GM12864 (cell line): ENCODE results near the gene NDUFS6.
"Not testable (repeated sequence)": the region's sequence is repeated elsewhere in the genome, so short reads cannot be mapped to it uniquely, and the experiment has no call there.

Experiments used
- DNase-seq: peaks from one replicate; pipeline ENCODE4 v3.0.0-alpha.2; 2011; ENCODE audit warnings: low read depth
- H3K4me3 ChIP-seq: 2 replicates; pipeline ENCODE4 v1.5.1; 2011; ENCODE audit warnings: mild to moderate bottlenecking, low read depth, low read length, control low read depth
- TF ChIP-seq, protein P1 (sequence below): IDR thresholded peaks from 2 replicates; pipeline ENCODE4 v1.5.1; 2011; ENCODE audit warnings: low read depth, mild to moderate bottlenecking, moderate library complexity, low read length, control low read depth, inconsistent platforms; ENCODE audit errors: missing control alignments

The NDUFS6 gene

GRCh38 chr5:1809416-1810035, 8.3 kb downstream of the NDUFS6 start:
- TF ChIP-seq, protein P1, sequence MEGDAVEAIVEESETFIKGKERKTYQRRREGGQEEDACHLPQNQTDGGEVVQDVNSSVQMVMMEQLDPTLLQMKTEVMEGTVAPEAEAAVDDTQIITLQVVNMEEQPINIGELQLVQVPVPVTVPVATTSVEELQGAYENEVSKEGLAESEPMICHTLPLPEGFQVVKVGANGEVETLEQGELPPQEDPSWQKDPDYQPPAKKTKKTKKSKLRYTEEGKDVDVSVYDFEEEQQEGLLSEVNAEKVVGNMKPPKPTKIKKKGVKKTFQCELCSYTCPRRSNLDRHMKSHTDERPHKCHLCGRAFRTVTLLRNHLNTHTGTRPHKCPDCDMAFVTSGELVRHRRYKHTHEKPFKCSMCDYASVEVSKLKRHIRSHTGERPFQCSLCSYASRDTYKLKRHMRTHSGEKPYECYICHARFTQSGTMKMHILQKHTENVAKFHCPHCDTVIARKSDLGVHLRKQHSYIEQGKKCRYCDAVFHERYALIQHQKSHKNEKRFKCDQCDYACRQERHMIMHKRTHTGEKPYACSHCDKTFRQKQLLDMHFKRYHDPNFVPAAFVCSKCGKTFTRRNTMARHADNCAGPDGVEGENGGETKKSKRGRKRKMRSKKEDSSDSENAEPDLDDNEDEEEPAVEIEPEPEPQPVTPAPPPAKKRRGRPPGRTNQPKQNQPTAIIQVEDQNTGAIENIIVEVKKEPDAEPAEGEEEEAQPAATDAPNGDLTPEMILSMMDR = no peak
- H3K4me3 ChIP-seq = no peak overlapping the region

DNA sequence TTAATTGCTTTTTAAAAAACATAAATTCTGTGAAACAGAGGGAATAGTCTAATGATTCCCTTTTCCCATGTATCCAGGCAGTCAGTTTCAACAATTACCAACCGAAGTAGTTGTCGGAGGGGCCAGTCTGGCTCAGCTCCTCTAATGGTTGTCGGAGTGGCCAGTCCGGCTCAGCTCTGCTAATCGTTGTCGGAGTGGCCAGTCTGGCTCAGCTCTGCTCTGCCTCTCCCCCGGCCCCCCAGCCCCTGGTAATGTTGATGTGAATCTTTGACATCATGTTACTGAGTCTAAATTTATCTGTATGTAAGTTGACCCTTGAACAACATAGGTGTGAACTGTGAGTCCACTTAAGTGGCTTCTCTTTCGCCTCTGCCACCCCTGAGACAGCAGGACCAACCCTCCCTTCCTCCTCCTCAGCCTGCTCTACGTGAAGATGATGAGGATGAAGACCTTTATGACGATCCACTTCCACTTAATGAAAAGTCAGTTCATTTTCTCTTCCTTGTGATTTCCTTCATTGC, 9.4 kb downstream of the NDUFS6 start:
- no peak overlapping the region for H3K4me3 ChIP-seq
- DNase-seq = no peak
- TF ChIP-seq, protein P1 = no peak

More at GRCh38 chr5:1809416-1810035, 8.3 kb downstream of the NDUFS6 start:
- DNase-seq = no peak

GRCh38 chr5:1814183-1815020, 13.2 kb downstream of the NDUFS6 start:
- H3K4me3 ChIP-seq = no peak overlapping the region
- TF ChIP-seq, protein P1 = no peak
- no peak for DNase-seq

GRCh38 chr5:1815071-1815786, 14.0 kb downstream of the NDUFS6 start:
- TF ChIP-seq, protein P1 = no peak
- DNase-seq = no peak
- H3K4me3 ChIP-seq = no peak overlapping the region

DNA sequence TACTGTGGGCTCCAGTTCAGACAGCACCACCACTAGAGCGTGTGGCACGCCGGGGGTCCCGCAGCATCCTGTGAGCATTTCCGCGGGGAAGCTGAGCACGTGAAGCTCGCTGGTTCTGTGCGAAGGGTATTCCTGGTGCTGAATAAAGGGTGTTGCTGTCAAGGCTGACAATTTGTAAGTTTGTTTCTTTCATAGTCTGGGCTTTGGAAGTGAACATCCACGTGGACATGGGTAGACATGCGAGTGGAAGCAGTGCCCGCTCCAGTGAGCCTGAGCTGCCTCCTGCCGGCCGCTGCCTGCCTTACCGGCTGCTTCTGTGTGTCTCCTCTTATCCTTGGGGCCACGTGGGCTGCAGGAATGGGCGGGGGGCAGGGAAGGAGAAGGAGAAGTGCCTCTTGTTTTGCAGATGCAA, 14.7 kb downstream of the NDUFS6 start:
- H3K4me3 ChIP-seq = no peak overlapping the region
- TF ChIP-seq, protein P1 = no peak
- no peak for DNase-seq

DNA sequence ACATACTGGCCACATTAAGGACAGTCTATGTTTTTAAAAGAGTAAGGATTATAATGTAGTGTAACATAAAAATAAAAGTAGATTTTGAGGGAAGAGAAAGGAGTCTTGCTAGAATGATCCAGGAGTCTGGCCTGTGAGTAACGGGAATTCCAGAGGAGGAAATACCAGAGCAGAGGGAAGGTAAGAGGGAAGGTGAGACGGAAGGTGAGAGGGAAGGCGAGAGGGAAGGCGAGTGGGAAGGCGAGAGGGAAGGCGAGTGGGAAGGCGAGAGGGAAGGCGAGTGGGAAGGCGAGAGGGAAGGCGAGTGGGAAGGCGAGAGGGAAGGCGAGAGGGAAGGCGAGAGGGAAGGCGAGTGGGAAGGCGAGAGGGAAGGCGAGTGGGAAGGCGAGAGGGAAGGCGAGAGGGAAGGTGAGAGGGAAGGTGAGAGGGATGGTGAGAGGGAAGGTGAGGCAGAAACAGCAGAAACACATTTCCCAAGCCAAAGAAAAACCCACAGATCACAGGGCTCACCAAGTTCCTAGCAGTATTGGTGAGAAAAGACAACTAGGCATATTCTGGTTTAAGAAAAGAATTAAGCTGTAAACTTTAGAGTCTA, 15.4 kb downstream of the NDUFS6 start:
- not testable (repeated sequence) for H3K4me3 ChIP-seq, DNase-seq
